SU-DHL-6 (cell line): ENCODE measurements around the gene KIFC3.
"Not testable (repeated sequence)": the region's sequence is repeated elsewhere in the genome, so short reads cannot be mapped to it uniquely, and the experiment has no call there.

Source experiments
- H2AFZ ChIP-seq: fragments of 200-600 bp; sonication (generic); 2 replicates; pipeline ENCODE4 v1.6.1; 2014; ENCODE audit warnings: low read depth, mild to moderate bottlenecking, moderate library complexity, mixed read lengths, antibody characterized with exemption, low read length; ENCODE audit not compliant: severe bottlenecking
- H3F3A ChIP-seq: fragments of 200-600 bp; shearing (Covaris generic); 2 replicates; pipeline ENCODE4 v1.6.0; 2016; ENCODE audit warnings: antibody characterized with exemption, mild to moderate bottlenecking; ENCODE audit not compliant: insufficient read depth
- H3K27ac ChIP-seq: fragments of 200-600 bp; sonication (generic); 2 replicates; pipeline ENCODE4 v1.5.1; 2016; ENCODE audit warnings: low read depth, mild to moderate bottlenecking, low read length, moderate library complexity, mixed read lengths
- H3K27me3 ChIP-seq: fragments of 200-600 bp; sonication (generic), shearing (Covaris generic); 2 replicates; pipeline ENCODE4 v1.6.0; 2014; ENCODE audit warnings: mild to moderate bottlenecking, low read length
- H3K36me3 ChIP-seq: fragments of 200-600 bp; sonication (generic); 2 replicates; pipeline ENCODE4 v1.6.1; 2014; ENCODE audit warnings: mild to moderate bottlenecking, low read length, mixed read lengths
- H3K4me2 ChIP-seq: fragments of 300-600, 200-600 bp; shearing (Covaris generic), sonication (generic); 2 replicates; pipeline ENCODE4 v1.6.0; 2014; ENCODE audit warnings: low read length, low read depth, mild to moderate bottlenecking; ENCODE audit not compliant: poor library complexity, severe bottlenecking
- H3K4me3 ChIP-seq: fragments of 200-600 bp; sonication (generic); 2 replicates; pipeline ENCODE4 v1.5.1; 2014; ENCODE audit warnings: antibody characterized with exemption, low read length, mild to moderate bottlenecking, mixed read lengths; ENCODE audit not compliant: insufficient read depth, poor library complexity, severe bottlenecking
- H3K79me2 ChIP-seq: fragments of 200-600 bp; sonication (generic); 2 replicates; pipeline ENCODE4 v1.6.1; 2014; ENCODE audit warnings: mild to moderate bottlenecking, low read length, moderate library complexity; ENCODE audit not compliant: insufficient read depth
- H3K9ac ChIP-seq: fragments of 200-600 bp; sonication (generic); 2 replicates; pipeline ENCODE4 v1.7.0; 2014; ENCODE audit warnings: mild to moderate bottlenecking, low read length
- H3K9me2 ChIP-seq: fragments of 200-600 bp; sonication (generic); replicated peaks from 2 replicates; pipeline ENCODE4 v1.6.1; 2014; ENCODE audit warnings: low read length; ENCODE audit not compliant: insufficient read depth
- H3K9me3 ChIP-seq: fragments of 200-600 bp; sonication (generic); 2 replicates; pipeline ENCODE4 v1.6.1; 2014; ENCODE audit warnings: low read length, mixed read lengths; ENCODE audit not compliant: insufficient read depth
- H4K20me1 ChIP-seq: fragments of 200-600 bp; sonication (generic); 2 replicates; pipeline ENCODE4 v1.6.1; 2014; ENCODE audit warnings: low read depth, mild to moderate bottlenecking, antibody characterized with exemption, low read length, moderate library complexity, mixed read lengths
- EZH2phosphoT487 ChIP-seq: fragments of 200-600 bp; sonication (generic), shearing (Covaris generic); conservative IDR thresholded peaks from 2 replicates; pipeline ENCODE4 v1.6.1; 2018; ENCODE audit warnings: mild to moderate bottlenecking, antibody characterized with exemption, low read length, moderate library complexity, mixed read lengths
- TF ChIP-seq, protein P1 (sequence below): fragments of 200-600 bp; sonication (generic); IDR thresholded peaks from one replicate; pipeline ENCODE4 v1.5.1; 2017; ENCODE audit warnings: antibody characterized with exemption, mild to moderate bottlenecking, low read length, moderate library complexity; ENCODE audit not compliant: insufficient read depth, poor library complexity, severe bottlenecking

The KIFC3 gene

DNA sequence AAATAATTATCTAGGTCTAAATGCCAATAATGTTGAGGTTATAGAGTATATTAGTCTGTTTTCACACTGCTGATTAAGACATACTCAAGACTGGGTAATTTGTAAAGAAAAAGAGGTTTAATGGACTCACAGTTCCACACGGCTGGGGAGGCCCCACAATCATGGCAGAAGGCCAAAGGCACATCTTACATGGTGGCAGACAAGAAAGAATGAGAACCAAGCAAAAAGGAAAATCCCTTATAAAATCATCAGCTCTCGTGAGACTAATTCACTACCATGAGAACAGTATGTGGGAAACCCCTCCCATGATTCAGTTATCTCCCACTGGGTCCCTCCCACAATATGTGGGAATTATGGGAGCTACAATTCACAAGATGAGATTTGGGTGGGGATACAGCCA lies 69.6 kb downstream of the KIFC3 start:
- H3K9me3 ChIP-seq = peaks cover 8% of the 10 kb centered on the region; the same call in 1 of the 2 replicates
- H3F3A ChIP-seq = no peaks in the 10 kb centered on the region
- no peaks in the 10 kb centered on the region for H4K20me1 ChIP-seq
- no peak overlapping the region for H3K9ac ChIP-seq
- H3K27ac ChIP-seq = no peak overlapping the region
- H3K4me2 ChIP-seq = no peak overlapping the region
- no peaks in the 10 kb centered on the region for H3K36me3 ChIP-seq
- H3K79me2 ChIP-seq = no peaks in the 10 kb centered on the region
- no peaks in the 10 kb centered on the region for H3K27me3 ChIP-seq
- no peak overlapping the region for H3K4me3 ChIP-seq
- no peak for TF ChIP-seq EZH2phosphoT487
- TF ChIP-seq, protein P1, sequence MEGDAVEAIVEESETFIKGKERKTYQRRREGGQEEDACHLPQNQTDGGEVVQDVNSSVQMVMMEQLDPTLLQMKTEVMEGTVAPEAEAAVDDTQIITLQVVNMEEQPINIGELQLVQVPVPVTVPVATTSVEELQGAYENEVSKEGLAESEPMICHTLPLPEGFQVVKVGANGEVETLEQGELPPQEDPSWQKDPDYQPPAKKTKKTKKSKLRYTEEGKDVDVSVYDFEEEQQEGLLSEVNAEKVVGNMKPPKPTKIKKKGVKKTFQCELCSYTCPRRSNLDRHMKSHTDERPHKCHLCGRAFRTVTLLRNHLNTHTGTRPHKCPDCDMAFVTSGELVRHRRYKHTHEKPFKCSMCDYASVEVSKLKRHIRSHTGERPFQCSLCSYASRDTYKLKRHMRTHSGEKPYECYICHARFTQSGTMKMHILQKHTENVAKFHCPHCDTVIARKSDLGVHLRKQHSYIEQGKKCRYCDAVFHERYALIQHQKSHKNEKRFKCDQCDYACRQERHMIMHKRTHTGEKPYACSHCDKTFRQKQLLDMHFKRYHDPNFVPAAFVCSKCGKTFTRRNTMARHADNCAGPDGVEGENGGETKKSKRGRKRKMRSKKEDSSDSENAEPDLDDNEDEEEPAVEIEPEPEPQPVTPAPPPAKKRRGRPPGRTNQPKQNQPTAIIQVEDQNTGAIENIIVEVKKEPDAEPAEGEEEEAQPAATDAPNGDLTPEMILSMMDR = no peak
- no peak overlapping the region for H2AFZ ChIP-seq
- H3K9me2 ChIP-seq = no peaks in the 10 kb centered on the region

DNA sequence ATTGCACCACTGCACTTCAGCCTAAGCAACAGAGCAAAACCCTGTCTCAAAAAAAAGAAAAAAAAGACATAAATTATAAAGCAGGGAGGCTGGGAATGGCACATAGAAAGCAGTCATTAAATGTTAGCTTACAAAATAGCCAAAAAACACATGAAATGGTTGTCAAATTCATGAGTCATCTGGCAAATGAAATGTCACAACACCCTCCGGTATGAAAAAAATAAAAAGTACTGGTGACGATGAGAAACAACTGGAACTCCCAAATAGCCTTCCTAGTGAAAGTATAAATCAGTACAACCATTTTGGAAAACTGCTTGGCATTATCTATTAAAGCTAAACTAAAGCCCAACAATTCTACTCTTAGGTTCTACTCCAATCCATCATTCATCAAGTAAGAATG lies 70.3 kb downstream of the KIFC3 start:
- Histone ChIP-seq H3F3A (no peaks in the 10 kb centered on the region), H3K79me2 (no peaks in the 10 kb centered on the region), H3K4me3 (no peak overlapping the region), H3K27me3 (no peaks in the 10 kb centered on the region), H3K4me2 (no peak overlapping the region), H3K36me3 (no peaks in the 10 kb centered on the region), H3K9me3 (peaks cover 8% of the 10 kb centered on the region; the same call in 1 of the 2 replicates), H3K9ac (no peak overlapping the region), H3K9me2 (no peaks in the 10 kb centered on the region), H4K20me1 (no peaks in the 10 kb centered on the region), H3K27ac (no peak overlapping the region), H2AFZ (no peak overlapping the region)
- no peak for TF ChIP-seq EZH2phosphoT487
- TF ChIP-seq, protein P1 = no peak

DNA sequence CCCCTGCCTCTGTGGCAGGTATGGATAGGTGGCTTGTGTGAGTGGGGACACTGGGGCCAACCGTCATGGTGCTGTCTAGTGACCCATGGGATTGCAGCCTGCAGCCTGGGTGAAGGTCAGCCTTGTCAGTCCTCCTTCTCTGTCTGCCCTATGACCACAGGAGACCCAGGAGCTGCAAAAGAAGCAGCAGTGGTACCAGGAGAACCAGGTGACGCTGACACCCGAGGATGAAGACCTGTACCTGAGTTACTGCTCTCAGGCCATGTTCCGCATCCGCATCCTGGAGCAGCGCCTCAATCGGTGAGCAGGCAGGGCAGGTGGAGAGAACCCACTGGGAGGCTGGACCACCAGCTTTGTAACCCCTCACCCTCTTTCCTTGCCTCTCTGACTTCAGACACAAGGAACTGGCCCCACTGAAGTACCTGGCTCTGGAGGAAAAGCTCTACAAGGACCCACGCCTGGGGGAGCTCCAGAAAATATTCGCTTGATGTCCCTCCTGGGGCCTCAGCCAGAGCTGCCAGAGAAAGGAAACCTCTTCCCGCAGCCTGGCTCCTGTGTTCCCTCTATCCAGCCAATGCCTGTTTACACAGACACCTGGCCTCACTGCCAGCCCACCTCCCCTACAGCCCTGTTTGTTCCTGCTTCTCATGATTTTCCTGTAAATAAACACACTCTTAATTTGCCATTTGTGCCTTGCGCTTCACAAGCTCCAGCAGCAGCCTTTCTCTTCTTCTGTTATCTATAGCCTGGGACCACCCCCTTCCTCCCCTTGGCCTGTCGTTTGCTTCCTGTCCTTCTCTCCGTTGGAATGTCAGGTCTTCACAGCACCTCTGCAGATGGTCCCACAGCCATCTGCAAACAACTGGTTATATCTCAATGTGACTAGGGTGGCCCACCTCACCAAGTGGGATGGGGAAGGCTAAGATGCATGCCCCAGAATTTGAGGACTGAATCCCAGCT lies 71.2 kb downstream of the KIFC3 start:
- no peaks in the 10 kb centered on the region for H3K36me3 ChIP-seq
- H2AFZ ChIP-seq = no peak overlapping the region
- no peak overlapping the region for H3K4me3 ChIP-seq
- H3K4me2 ChIP-seq = no peak overlapping the region
- H3K9me3 ChIP-seq = peaks cover 8% of the 10 kb centered on the region; the same call in 1 of the 2 replicates
- no peaks in the 10 kb centered on the region for H4K20me1 ChIP-seq
- H3K27me3 ChIP-seq = no peaks in the 10 kb centered on the region
- no peaks in the 10 kb centered on the region for H3F3A ChIP-seq
- no peak overlapping the region for H3K9ac ChIP-seq
- no peaks in the 10 kb centered on the region for H3K79me2 ChIP-seq
- H3K9me2 ChIP-seq = no peaks in the 10 kb centered on the region
- H3K27ac ChIP-seq = no peak overlapping the region
- TF ChIP-seq, protein P1 = no peak
- no peak for TF ChIP-seq EZH2phosphoT487

DNA sequence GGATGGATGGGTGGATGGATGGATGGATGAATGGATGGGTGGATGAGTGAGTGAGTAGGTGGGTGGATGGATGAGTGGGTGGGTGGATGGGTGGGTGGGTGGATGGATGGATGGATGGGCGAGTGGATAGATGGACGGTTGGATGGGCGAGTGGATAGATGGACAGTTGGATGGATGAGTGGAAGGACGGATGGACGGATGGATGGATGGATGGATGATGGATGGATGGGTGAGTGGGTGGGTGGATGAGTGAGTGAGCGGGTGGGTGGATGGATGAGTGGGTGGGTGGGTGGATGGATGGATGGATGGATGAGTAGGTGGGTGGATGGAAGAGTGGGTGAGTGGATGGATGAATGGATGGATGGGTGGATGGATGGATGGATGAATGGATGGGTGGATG lies 72.4 kb downstream of the KIFC3 start:
- H3K9me2 ChIP-seq, H3K9me3 ChIP-seq: not testable (repeated sequence)

More for the DNA sequence above, 72.4 kb downstream of the KIFC3 start:
- H3K36me3 ChIP-seq, H2AFZ ChIP-seq, H3K9ac ChIP-seq, H3K27me3 ChIP-seq, H3K27ac ChIP-seq, H3F3A ChIP-seq, H3K4me3 ChIP-seq, H3K79me2 ChIP-seq, H4K20me1 ChIP-seq, H3K4me2 ChIP-seq: not testable (repeated sequence)
